Chondrocyte (in vitro differentiated cells): Measurements from ENCODE around the gene PCSK4. TPM values are rescaled to one million over a fixed set of nuclear protein-coding genes. Genes with fewer than 3 reads are reported as not detected.

Source experiments
- DNase-seq: peaks from one replicate; pipeline ENCODE4 v3.0.0; 2021; ENCODE audit warnings: mixed read lengths, low spot score
- H3K27ac Mint-ChIP-seq: one replicate; pipeline ENCODE4 v1.8.0; 2021; ENCODE audit warnings: mild to moderate bottlenecking, moderate library complexity, mixed read lengths; ENCODE audit not compliant: unreplicated experiment
- H3K27me3 Mint-ChIP-seq: 2 replicates; pipeline ENCODE4 v1.8.0; 2021; ENCODE audit warnings: low read depth, mixed read lengths
- H3K36me3 Mint-ChIP-seq: 2 replicates; pipeline ENCODE4 v1.8.0; 2021; ENCODE audit warnings: low read depth, mixed read lengths
- H3K4me1 Mint-ChIP-seq: 2 replicates; pipeline ENCODE4 v1.8.0; 2021; ENCODE audit warnings: low read depth, mild to moderate bottlenecking, mixed read lengths
- H3K4me3 Mint-ChIP-seq: one replicate; pipeline ENCODE4 v1.8.0; 2021; ENCODE audit warnings: mild to moderate bottlenecking, moderate library complexity, mixed read lengths; ENCODE audit not compliant: unreplicated experiment
- H3K9me3 Mint-ChIP-seq: 2 replicates; pipeline ENCODE4 v1.8.0; 2021; ENCODE audit warnings: low read depth, mixed read lengths
- total RNA-seq: library from RNA; stranded (reverse); gene quantifications from 3 replicates; pipeline ENCODE4 v1.2.1, GENCODE V29; 2021
- TF ChIP-seq, protein P1 (sequence below): fragments of 200-600 bp; sonication (generic); IDR thresholded peaks from 2 replicates; pipeline ENCODE4 v1.5.0; 2021; ENCODE audit warnings: antibody characterized with exemption, mild to moderate bottlenecking, moderate library complexity

PCSK4 gene
- total RNA-seq, 1 donor from 2014 or later = 3.9 TPM

DNA sequence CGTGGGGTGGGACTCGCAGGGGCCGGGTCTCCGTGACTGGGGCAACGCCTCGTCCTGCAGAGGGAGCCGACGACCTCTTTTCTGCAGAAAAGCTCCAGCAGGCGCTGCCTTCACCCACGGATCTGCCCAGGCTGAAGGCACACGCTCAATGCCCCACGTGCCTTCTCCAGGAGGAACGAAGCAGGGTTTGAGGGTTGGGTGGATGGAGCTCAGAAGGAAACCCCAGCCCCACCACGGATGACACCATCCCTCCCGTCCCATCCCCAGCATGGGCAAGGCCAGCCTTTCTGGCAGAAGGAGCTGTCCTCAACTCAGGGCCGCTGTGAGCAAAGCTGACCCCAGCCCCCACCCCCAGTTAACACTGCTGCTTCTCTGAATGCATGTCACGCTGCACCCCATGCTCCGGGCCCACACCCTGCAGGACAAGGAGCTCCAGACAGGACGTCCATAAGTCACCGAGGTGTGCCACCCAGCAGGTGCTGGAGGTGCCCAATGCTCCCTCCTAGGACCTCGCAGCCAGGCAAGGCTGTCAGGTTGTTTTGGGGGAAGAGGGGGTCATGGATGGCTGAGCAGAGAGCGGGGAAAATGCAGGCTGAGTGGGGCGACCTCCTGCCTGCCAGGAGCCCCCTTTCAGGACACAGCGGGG, 18.5 kb downstream of the PCSK4 start:
- no peak overlapping the region for H3K4me3 Mint-ChIP-seq
- DNase-seq = no peak
- no peaks in the 10 kb centered on the region for H3K9me3 Mint-ChIP-seq
- peaks cover 2% of the 10 kb centered on the region for H3K27me3 Mint-ChIP-seq
- H3K27ac Mint-ChIP-seq = no peak overlapping the region
- H3K36me3 Mint-ChIP-seq = peaks cover 1% of the 10 kb centered on the region
- H3K4me1 Mint-ChIP-seq = peaks cover 7% of the 10 kb centered on the region
- TF ChIP-seq, protein P1, sequence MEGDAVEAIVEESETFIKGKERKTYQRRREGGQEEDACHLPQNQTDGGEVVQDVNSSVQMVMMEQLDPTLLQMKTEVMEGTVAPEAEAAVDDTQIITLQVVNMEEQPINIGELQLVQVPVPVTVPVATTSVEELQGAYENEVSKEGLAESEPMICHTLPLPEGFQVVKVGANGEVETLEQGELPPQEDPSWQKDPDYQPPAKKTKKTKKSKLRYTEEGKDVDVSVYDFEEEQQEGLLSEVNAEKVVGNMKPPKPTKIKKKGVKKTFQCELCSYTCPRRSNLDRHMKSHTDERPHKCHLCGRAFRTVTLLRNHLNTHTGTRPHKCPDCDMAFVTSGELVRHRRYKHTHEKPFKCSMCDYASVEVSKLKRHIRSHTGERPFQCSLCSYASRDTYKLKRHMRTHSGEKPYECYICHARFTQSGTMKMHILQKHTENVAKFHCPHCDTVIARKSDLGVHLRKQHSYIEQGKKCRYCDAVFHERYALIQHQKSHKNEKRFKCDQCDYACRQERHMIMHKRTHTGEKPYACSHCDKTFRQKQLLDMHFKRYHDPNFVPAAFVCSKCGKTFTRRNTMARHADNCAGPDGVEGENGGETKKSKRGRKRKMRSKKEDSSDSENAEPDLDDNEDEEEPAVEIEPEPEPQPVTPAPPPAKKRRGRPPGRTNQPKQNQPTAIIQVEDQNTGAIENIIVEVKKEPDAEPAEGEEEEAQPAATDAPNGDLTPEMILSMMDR = peak; percentile 55

GRCh38 chr19:1471010-1471514, 19.1 kb downstream of the PCSK4 start:
- no peak overlapping the region for H3K27ac Mint-ChIP-seq
- H3K27me3 Mint-ChIP-seq = peaks cover 2% of the 10 kb centered on the region
- peaks cover 7% of the 10 kb centered on the region for H3K4me1 Mint-ChIP-seq
- DNase-seq = no peak
- peaks cover 1% of the 10 kb centered on the region for H3K36me3 Mint-ChIP-seq
- H3K9me3 Mint-ChIP-seq = no peaks in the 10 kb centered on the region
- TF ChIP-seq, protein P1 = no peak
- H3K4me3 Mint-ChIP-seq = peak overlapping the region; percentile 6

GRCh38 chr19:1470305-1471009, 19.7 kb downstream of the PCSK4 start:
- no peaks in the 10 kb centered on the region for H3K9me3 Mint-ChIP-seq
- H3K36me3 Mint-ChIP-seq = peaks cover 1% of the 10 kb centered on the region
- no peak for DNase-seq
- peak overlapping the region; percentile 59 for H3K4me3 Mint-ChIP-seq
- TF ChIP-seq, protein P1 = no peak
- peaks cover 7% of the 10 kb centered on the region for H3K4me1 Mint-ChIP-seq
- H3K27ac Mint-ChIP-seq = no peak overlapping the region
- H3K27me3 Mint-ChIP-seq = peaks cover 2% of the 10 kb centered on the region

- H3K4me1 Mint-ChIP-seq = peaks cover 7% of the 10 kb centered on the region
- no peaks in the 10 kb centered on the region for H3K9me3 Mint-ChIP-seq
- DNase-seq = no peak
- peaks cover 2% of the 10 kb centered on the region for H3K27me3 Mint-ChIP-seq
- H3K27ac Mint-ChIP-seq = no peak overlapping the region
- H3K4me3 Mint-ChIP-seq = peak overlapping the region; percentile 59
- TF ChIP-seq, protein P1 = no peak
- H3K36me3 Mint-ChIP-seq = peaks cover 1% of the 10 kb centered on the region
These were observed 20.2 kb downstream of the PCSK4 start for GRCh38 chr19:1470055-1470304.

DNA sequence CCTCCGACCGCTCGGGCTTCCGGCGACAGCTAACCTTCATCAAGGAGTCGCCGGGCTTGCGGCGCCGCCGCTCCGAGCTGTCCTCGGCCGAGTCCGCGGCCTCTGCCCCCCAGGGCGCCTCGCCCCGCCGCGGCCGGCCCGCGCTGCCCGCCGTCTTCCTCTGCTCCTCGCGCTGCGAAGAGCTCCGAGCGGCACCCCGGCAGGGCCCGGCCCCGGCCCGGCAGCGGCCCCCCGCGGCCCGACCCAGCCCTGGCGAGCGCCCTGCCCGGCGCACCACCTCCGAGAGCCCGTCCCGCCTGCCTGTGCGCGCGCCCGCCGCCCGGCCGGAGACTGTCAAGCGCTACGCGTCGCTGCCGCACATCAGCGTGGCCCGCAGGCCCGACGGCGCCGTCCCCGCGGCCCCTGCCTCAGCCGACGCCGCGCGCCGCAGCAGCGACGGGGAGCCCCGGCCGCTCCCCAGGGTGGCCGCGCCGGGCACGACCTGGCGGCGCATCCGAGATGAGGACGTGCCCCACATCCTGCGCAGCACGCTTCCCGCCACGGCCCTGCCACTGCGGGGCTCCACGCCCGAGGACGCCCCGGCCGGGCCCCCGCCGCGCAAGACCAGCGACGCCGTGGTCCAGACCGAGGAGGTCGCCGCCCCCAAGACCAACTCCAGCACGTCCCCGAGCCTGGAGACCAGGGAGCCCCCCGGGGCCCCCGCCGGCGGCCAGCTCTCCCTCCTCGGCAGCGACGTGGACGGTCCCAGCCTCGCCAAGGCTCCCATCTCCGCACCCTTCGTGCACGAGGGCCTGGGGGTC, 20.7 kb downstream of the PCSK4 start:
- Mint-ChIP-seq H3K27ac (no peak overlapping the region), H3K27me3 (peaks cover 2% of the 10 kb centered on the region), H3K4me3 (no peak overlapping the region), H3K4me1 (peaks cover 7% of the 10 kb centered on the region), H3K9me3 (no peaks in the 10 kb centered on the region), H3K36me3 (peaks cover 1% of the 10 kb centered on the region)
- no peak for DNase-seq
- TF ChIP-seq, protein P1 = no peak
